Stimulated activated CD8-positive, alpha-beta memory T cell treated with anti-CD3 and anti-CD28 coated beads, Interleukin-4, amount 100 ng/mL, for 48 hours (primary cell): ENCODE data around the gene CFAP97D2.
"Not testable (repeated sequence)": the region's sequence is repeated elsewhere in the genome, so short reads cannot be mapped to it uniquely, and the experiment has no call there.

Experiments used
- DNase-seq: peaks from one replicate; pipeline ENCODE4 v3.0.0-alpha.2; 2020

Gene CFAP97D2

DNA sequence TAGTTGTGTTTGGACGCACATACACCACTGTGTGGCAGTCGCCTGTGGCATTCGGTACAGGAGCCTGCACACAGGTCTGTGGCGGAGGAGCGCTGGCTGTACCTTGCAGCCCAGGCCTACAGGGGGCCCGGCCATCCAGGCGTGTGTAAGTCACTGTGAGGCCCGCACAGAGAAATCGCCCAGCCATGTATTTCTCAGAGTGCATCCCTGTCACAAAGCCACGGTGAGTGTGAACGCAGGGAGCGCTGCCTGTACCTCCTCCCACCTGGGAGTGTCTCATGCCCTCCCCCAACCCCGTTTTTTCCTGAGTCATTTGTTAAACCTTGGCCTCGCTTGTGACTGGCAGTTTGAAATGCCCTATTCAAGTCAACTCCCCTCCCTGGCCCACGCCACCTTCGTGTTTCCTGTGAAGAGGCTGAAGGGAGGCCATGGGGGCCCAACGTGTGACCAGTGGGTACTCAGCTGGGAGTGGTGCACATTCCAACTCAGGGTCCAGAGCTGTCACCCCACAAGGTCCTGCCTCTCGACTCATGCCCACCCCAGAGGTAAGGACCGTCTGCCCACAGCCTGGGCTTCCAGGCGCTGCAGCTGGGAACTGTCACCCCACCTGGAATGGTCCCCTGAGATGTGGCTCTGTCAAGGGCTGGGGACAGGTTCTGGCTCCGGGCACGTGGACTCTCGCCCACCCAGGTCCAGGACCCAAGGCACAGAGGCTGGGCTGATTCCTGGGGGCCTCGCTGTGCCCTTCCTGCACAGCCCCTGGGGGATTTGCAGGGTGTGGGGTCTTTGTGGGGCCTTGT lies 35.1 kb upstream of the CFAP97D2 start:
- DNase-seq, result peak; percentile 67

DNA sequence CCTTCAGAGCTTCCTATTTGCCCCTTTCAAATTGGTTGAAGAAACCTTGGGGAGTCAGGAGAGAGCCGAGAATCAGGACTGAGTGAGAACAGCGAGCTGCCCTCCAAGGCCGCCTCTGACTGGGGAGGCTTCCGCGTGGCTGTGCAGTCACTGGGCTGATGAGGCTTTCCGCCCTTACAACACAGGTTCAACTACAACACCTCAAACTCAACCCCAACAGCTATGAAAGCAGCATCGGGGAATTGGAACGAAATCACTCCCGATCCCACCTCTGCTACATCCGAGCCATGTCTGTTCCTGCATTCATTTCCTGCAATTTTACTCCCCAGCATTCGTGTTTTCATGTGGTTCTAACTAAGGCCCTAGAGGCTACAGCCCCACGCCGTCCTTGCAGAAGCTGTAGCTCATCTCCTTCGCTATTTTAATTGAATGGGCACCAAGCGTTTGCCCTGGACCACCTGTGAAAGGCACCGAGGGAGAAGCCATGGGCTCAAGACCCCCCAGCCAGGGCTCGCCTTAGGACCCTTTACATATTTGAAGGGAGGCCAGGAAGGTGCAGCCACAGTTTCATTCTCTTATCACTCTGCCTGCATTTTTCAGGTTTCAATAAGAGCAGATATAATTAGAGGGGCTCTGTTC lies 34.3 kb upstream of the CFAP97D2 start:
- DNase-seq, result peak; percentile 26

DNA sequence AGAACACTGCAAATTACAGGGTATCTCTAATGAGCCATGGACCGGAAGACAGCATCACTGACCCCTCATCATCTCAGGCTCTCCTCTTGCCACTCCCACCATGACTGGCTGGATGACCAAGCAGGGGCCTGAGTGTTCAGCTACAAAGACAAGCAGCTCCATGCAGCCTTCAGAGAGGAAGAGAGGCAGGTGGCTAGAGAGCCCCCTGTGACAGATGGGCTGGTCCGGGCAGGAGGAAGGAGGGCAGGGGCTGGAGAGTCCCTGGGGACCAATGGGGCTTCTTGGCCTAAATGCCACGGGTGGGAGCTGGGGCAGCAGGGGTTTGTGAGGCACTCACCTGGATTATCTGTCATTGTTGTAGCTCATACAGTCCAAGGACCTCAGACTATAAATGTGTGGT lies 33.8 kb upstream of the CFAP97D2 start:
- peak; percentile 30 for DNase-seq

DNA sequence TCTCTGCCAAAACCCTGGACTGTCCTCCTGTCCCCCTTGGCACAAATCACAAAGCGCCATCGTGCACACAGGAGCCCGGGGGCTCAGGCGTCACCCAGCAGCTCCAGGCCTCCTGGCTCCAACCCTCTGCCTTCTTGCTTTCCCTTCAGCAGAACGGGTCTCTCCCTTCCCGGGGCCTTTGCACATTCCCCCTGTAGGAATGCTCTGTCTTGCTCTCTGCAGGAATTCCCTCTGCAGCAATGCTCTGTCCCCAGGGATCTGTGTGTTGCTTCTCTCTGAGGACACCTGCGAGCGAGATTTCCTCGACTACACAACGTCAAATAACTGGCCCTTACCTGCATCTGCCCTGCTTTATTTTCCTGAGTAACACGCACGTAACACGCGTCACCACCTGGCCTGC lies 33.3 kb upstream of the CFAP97D2 start:
- DNase-seq, result peak; percentile 23

DNA sequence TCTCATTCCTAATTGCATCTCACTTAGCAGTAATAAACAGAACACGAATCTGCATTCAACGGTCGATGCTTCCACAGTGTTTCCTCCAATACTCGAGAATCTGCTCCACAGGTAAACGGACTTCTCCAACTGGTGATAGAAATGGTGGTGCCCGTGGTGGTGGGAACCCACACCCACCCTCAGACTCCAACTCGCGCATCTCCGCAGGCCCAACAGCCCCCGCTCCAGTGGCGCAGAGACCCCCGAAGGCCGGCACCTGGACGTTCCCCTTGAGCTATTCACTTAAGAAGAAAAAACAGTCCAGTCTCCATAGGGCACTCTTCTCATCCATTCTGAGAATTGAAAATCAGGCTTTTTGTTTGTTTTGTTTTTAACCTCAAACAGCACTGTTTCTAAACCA lies 32.9 kb upstream of the CFAP97D2 start:
- peak; percentile 21 for DNase-seq

DNA sequence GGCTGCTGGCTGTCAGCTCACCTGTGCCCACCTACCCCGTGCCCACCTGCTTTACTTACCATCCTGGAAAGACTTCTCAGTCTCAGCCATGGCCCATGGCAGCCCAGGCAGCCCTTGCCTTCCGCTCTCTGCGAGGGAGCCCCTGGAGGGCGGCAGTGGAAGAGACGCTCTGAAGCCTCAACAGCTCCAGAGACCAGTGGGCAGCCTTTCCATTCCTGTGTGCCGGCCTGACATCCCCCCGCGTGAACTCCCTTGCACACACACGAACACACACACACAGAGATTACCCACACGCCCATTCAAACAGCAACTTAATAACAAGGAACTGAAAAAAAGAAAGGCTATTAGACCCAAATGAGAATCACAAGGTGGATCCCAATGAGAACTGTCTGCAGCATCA lies 32.4 kb upstream of the CFAP97D2 start:
- DNase-seq, result peak; percentile 52

DNA sequence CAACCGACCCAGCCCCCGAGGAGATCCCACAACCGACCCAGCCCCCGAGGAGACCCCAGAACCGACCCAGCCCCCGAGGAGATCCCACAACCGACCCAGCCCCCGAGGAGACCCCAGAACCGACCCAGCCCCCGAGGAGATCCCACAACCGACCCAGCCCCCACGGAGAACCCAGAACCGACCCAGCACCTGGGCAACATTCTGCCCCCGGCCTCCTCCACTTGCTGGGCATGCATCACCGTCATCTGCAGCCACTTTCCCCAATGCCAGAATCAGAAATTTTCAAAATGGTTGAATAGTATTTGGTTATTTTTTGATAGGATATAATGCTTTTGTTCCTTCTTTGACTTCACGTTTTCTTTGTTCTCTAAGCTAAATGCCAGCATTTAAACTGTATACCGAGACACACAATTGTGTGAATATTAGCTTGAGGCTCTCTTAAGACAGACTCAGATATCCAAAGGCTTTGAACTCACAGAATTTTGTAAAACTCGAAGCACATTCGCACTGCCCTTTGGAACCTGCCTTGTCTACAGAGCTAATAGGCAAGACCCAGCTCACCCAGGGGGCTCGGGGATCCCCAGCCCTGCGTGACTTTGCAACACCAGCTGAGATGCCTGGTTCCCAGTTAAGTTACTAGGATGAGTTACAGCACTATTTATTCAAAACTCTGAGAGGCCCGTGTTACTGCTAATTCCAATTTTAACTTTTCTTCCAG lies 31.1 kb upstream of the CFAP97D2 start:
- DNase-seq, result peak; percentile 24

DNA sequence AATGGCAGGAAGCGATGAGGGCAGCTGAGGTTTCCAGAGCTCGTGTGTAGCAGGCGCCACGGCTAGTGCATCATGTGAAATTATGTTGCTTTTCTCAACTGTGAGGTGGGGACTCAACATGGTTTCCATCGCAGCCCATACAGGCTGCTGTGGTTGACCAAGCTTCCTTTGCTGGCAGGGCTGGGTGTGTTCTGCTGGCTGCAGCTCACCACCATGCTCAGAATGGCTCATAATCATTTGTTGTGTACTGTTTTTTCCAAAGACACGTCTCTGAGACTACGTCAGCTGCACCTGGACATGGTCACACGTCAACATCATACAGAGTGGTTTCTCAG lies 30.6 kb upstream of the CFAP97D2 start:
- DNase-seq, result peak; percentile 84

DNA sequence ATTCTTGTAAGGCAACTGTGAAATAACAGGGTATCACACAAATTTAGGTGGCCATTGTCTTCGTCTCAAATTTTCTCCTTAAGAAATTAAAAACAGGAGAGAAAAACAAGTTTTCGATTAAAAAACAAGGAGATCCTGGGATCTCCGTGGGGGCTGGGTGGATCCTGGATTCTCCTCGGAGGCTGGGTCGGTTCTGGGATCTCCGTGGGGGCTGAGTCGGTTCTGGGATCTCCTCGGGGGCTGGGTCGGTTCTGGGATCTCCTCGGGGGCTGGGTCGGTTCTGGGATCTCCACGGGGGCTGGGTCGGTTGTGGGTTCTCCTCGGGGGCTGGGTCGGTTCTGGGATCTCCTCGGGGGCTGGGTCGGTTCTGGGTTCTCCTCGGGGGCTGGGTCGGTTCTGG lies 30.2 kb upstream of the CFAP97D2 start:
- not testable (repeated sequence) for DNase-seq

DNA sequence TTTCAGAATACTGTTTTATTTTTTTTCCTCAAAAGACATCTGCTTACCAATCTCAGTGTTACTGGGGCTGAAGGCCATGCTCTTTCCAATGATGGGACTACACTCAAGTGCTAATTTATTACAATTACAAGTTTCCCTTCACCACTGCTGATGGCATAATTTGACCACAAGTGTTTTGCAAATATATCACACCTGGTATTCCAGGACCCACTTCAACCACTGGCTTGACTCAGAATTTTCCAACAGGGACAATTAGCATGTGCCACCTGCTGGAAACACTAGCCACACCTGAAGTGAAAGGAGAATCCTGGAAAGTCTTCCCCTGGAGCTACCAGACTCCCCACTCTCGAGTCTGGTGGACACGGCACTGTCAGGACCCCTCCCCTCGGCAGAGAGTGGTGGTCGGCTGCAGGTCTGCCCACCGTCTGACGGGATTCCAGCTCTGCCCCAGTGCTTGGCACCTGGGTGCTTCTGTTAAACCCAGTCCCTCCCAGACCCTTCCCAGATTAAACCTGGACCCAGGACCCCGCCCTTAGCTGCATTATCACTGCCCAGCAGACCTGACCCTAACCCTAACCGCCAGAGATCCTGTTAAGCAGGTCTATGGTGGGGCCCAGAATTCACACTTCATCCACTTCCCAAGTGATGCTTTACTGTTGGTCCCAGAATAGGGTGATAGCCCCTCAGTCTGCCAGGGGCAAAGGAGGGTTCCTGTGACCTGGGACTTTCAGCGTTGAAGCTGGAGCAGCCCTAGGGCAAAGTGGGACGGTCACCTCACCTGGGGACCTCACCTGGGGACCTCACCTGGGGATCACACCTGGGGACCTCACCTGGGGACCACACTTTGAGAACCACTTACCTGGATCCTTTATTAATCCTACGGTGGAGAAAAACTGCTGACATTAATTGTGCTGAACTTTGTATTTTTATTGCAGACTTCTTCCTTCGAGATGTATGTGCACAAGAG lies 29.0 kb upstream of the CFAP97D2 start:
- peak; percentile 25 for DNase-seq

DNA sequence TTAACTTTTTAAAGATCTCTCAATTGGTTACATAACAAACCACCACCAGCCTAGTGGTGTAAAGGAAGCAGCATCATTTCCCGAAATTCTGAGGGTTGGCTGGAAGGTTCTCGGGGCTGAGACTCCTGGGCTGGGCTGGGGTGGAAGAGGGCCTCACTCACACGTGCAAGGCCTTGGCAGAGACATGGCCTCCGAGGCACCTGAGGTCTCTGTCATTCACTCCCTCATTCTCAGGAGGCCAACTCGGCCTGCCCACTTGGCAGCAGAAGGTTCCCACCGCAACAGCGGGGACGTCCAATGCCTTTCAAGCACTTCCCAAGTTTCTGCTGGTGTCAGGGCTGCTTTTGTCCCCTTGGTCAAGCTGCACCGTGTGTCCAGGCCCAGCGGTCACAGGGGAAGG lies 28.0 kb upstream of the CFAP97D2 start:
- DNase-seq, result peak; percentile 24

DNA sequence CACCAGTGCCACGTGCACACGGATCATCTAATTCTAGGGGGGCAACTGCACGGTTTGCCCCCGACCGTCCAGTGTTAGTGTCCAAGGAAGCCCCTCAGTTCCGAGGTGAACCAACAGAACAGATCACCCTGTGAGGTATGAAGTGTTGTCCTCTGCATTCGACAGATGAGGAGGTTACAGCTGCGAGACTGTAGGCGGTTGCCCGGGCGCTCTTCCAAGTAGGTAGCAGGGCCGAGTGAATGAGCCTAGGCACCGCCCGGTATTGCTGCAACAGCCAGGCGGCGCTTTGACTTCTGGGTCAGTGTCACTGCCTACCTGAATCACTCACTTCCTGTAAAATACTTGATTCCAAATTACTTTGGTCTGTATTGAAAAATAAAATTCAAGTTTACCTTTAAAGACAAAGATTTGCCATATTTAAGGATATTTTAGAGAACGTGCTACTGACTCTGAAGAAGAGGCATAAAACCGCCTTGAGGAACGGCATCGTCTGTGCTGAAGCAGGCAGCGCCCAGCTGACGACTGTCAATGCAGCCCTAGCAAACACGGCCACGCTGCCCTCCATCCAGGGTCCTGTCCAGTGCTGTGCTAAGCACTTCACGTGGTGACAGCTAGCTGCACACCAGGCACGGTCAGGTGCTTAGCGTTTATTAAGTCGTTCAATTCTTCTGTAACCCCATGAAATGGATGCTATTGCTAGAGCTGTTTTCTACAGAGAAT lies 27.3 kb upstream of the CFAP97D2 start:
- peak; percentile 67 for DNase-seq

DNA sequence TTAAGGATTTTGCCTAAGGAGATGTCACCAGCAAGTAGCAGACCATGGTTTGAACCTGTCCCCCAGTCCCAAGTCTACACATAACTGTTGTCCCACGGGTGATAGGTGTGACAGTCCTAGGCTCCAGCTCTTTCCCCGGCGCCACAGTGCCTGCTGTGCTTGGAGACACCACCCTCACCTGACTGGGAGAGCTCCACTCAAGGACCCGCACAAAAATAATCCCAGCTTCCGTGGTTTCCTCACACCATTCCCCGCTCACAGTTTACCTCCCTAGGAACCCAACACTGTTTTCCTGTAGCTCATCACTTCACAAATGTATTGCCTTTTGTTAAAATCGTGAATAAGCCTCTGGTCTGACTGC lies 26.8 kb upstream of the CFAP97D2 start:
- DNase-seq, result no peak

DNA sequence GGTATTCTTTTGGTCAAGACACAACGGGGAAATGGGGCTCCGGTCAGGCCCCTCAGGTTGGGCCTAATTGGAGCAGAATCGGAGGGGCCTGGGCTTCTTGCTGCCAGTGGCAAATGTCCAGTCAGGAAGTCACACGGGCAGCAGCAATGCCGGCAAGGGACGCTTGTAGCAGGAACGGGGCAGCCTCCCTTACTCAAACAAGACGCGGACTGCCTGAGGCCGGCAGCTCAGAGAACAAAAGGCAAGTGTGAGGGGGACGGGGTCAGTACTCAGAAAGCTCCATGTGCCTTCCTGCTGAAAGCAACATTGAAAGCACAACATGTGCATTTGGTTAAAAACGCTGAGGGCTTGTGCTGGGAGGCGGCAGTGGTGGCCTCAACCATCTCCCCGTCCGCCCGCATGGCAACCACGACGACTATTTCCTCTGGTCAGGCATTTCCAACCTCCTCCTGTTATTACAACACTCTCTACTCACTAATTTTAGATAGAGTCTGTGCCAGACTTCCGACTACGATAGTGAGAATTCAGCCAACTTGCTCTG lies 26.2 kb upstream of the CFAP97D2 start:
- no peak for DNase-seq

DNA sequence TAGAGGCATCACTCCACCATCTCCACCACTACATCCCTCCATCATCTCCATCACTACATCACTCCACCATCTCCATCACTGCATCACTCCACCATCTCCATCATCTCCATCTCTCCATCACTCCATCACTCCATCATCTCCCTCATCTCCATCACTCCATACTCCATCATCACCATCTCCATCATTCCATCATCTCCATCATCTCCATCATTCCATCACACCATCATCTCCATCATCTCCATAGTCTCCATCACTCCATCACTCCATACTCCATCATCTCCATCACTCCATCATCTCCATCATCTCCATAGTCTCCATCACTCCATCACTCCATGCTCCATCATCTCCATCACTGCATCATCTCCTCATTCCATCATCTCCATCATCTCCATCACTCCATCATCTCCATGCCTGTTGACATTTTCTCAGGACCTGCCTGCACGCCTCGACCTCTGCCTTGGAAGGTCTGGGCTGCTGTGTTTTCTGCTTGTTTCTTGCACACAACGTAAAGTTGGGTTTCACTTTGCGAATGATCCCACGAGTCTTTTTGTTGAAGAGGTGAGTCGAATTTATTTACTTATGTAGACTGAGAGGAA lies 25.5 kb upstream of the CFAP97D2 start:
- DNase-seq, result no peak

DNA sequence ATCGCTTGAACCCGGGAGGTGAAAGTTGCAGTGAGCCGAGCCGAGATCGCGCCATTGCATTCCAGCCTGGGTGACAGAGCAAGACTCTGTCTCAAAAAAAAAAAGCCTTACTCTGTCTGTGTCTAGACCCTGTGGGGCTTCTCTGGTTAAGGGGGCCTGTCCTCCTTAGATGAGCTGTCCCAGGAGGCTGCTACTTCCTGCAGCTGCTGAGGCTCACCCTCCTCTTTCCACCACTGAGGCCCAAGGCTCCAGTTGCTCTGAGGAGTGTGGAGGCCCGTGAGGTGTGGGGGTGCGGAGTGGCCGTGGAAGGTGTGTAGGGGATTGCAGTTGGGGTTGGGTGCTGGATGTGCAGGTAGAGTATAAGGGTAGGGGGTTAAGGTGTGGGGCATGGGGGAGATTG lies 24.6 kb upstream of the CFAP97D2 start:
- DNase-seq, result no peak

DNA sequence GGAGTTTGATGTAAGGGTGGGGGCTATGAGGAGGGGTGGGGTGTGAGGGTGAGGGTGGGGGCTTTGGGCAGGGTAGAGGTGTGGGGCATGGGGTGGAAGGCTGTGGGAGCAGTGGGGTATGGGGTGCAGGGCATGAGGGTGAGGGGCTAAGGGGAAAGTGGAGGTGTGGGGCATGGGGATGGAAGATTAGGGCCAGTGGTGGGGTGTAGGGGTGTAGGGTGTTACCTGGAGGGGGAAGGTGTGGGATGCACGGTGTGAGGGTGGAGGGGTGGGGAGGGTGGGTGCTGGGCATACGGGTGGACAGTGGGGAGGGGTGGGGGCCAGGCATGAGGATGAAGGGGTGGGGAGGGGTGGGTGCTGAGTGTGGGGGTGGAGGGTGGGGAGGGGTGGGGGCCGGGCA lies 23.7 kb upstream of the CFAP97D2 start:
- no peak for DNase-seq

DNA sequence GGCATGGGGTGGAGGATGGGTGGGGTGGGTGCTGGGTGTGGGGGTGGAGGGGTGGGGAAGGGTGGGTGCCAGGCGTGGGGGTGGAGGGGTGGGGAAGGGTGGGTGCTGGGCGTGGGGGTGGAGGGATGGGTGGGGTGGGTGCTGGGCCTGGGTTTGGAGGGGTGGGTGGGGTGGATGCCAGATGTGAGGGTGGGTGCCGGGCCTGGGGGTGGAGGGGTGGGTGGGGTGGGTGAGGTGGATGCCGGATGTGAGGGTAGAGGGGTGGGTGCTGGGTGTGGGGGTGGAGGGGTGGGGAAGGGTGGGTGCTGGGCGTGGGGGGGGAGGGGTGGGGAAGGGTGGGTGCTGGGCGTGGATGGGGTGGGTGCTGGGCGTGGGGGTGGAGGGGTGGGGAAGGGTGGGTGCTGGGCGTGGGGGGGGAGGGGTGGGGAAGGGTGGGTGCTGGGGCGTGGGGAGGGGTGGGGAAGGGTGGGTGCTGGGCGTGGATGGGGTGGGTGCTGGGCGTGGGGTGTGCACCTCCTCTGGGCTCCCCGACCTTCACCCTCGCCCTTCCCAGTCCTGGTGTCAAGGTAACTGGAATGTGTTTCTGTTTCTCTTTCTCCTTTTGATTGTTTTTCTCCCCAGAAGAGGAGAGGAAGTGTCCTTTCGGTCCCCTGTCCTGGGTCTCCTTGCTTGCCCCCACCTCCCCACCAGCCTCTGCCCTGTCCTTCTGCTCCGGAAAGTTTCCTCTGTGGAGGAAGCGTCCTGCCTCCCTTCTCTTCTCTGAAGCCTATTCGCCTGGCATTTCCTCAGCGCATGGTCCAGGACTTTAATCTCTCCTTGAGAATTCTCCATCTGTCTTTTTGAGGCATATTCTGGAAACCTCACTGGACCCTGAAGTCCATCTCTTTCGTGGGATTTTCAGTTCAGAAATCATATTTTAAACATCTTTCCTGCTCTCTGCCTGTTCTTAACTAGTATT lies 22.9 kb upstream of the CFAP97D2 start:
- no peak for DNase-seq

DNA sequence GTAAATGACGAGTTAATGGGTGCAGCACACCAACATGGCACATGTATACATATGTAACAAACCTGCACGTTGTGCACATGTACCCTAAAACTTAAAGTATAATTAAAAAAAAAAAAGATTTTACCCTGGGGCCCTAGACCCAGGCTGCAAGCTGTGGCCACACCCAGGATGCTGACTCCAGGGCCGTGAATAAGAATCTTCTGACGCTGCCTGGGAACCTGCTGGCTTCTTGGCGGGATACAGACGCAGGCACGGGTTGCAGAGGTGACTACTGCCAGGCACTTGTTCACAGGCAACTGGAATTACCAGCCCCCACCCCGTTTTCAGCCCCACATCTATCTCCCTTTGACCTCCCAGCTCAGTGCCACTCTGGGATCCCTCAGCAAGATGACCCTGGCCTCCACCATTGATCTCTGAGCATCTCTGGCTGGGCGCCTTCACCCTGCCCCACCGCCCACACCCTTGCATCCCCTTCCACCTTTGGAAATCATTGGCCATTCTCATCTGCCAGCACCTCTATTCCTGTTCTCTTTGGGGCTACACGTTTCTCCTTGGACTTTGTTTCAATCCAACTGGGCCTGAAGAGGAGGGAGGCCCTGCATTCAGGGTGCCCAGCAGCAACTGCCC lies 21.1 kb upstream of the CFAP97D2 start:
- DNase-seq, result no peak
